Measurements from ENCODE around the gene PUM1. TPM values are rescaled to one million over a fixed set of nuclear protein-coding genes. Genes with fewer than 3 reads are reported as not detected.

PUM1 gene
- total and polyA plus RNA-seq, 10 of the 15 experiments (the other 5 are each of a cell fraction or from before 2014, with no cell fraction given): 21.4 to 75.3 (median 42.4) TPM

DNA sequence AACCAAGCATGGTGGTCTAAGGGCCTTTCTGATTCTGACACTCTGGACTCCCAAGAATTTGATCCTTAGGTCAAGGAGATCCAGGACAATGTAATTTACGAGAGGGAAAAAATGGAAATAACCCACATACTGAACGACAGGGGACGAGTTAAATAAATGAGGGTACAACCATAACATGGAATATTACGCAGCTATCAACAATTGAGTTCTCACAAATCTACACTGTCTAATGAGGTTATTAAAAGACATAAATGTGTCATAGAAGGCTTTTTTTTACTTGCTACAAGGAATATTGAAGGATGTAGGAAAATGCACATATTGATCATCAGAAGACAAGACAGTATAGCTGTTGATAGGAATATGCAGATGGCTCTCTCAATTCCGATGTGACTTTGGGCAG lies 180.8 kb downstream of the PUM1 start:
- Histone ChIP-seq H3K4me2 (ENCODE audit: control insufficient read depth, insufficient read depth) (no peak overlapping the region), H3K27ac (ENCODE audit: control insufficient read depth, insufficient read depth) (no peak overlapping the region), H4K20me1 (ENCODE audit: control insufficient read depth, insufficient read depth) (no peaks in the 10 kb centered on the region; the same call in 1 of the 2 replicates), H3K36me3 (ENCODE audit: control insufficient read depth in 2 of 2, insufficient read depth in 2 of 2, low read length in 1 of 2) (no peaks in the 10 kb centered on the region), H3K4me3 (no peak overlapping the region), H3K27me3 (replicated peaks in 1 of 2; ENCODE audit: control insufficient read depth in 2 of 2, insufficient read depth in 2 of 2, low read length in 1 of 2) (peaks cover 0 to 3% of the 10 kb centered on the region in 2 experiments; a peak in 2 of 4 replicates), H3K79me2 (ENCODE audit: control insufficient read depth, insufficient read depth, low read length) (no peaks in the 10 kb centered on the region), H3K4me1 (ENCODE audit: control insufficient read depth, insufficient read depth, low read length) (no peaks in the 10 kb centered on the region; the same call in 1 of the 2 replicates), H3K9me3 (replicated peaks; ENCODE audit: control insufficient read depth, insufficient read depth, low read length) (no peaks in the 10 kb centered on the region), H3K9ac (ENCODE audit: control insufficient read depth, insufficient read depth, low read length) (no peak overlapping the region), H2AFZ (ENCODE audit: control insufficient read depth, low read depth, low read length) (no peak overlapping the region)
- ChIA-PET RAD21 (ENCODE audit: unreplicated experiment) (no interaction called here), CTCF (interaction anchor here (1.4 kb wide), 1 partner anchor 13 kb away, joined by 3 read pairs; no protein-coding TSS in a partner anchor), SMC1A (ENCODE audit: uncharacterized antibody, unreplicated experiment) (no interaction called here), POLR2A (no interaction called here)
- WGBS (ENCODE audit: insufficient coverage, insufficient replicate concordance, low lambda C conversion rate, missing lambda C conversion rate): 89% methylated on average over 5 of the region's 5 CpGs
- no peak for DNase-seq (ENCODE audit: low read depth, low spot score)
- TF ChIP-seq NFYB (IDR thresholded peaks at IDR 0.05; ENCODE audit: insufficient read depth, low read depth, low read length) (no peak), SREBF1 (IDR thresholded peaks at IDR 0.05; ENCODE audit: low read length) (no peak), PML (IDR thresholded peaks at IDR 0.05; ENCODE audit: low read length) (no peak), ZSCAN29 (IDR thresholded peaks at IDR 0.05) (no peak), NR2F1 (conservative IDR thresholded peaks at IDR 0.05) (no peak), RELA (IDR thresholded peaks at IDR 0.05; ENCODE audit: borderline replicate concordance, partially characterized antibody) (no peak), POU2F2 (IDR thresholded peaks at IDR 0.05; ENCODE audit: borderline replicate concordance, low read depth, low read length) (no peak), HDAC2 (IDR thresholded peaks at IDR 0.05) (no peak), YBX1 (IDR thresholded peaks at IDR 0.05) (no peak), RUNX3 (IDR thresholded peaks at IDR 0.05; ENCODE audit: low read length) (no peak), POLR2A (IDR thresholded peaks at IDR 0.05; ENCODE audit: low read depth, low read length) (no peak)
- TF ChIP-seq, protein P1, sequence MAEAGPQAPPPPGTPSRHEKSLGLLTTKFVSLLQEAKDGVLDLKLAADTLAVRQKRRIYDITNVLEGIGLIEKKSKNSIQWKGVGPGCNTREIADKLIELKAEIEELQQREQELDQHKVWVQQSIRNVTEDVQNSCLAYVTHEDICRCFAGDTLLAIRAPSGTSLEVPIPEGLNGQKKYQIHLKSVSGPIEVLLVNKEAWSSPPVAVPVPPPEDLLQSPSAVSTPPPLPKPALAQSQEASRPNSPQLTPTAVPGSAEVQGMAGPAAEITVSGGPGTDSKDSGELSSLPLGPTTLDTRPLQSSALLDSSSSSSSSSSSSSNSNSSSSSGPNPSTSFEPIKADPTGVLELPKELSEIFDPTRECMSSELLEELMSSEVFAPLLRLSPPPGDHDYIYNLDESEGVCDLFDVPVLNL (IDR thresholded peaks at IDR 0.05; ENCODE audit: low read depth, low read length): no peak
- BruUV-seq (replicated peaks): no TSS peak
- FAIRE-seq: no peak
- intact Hi-C loops (cut with micrococcal nuclease; ENCODE audit: unreplicated experiment): no loop called here
- ATAC-seq: no peak
- in situ Hi-C loops (cut with MboI): no loop called here

Measured in GM12878 (cell line).